Measurements from ENCODE around the gene KCNK7.
A peak's percentile ranks its signal among the peaks of the same experiment; 100 is the strongest.

KCNK7 gene

DNA sequence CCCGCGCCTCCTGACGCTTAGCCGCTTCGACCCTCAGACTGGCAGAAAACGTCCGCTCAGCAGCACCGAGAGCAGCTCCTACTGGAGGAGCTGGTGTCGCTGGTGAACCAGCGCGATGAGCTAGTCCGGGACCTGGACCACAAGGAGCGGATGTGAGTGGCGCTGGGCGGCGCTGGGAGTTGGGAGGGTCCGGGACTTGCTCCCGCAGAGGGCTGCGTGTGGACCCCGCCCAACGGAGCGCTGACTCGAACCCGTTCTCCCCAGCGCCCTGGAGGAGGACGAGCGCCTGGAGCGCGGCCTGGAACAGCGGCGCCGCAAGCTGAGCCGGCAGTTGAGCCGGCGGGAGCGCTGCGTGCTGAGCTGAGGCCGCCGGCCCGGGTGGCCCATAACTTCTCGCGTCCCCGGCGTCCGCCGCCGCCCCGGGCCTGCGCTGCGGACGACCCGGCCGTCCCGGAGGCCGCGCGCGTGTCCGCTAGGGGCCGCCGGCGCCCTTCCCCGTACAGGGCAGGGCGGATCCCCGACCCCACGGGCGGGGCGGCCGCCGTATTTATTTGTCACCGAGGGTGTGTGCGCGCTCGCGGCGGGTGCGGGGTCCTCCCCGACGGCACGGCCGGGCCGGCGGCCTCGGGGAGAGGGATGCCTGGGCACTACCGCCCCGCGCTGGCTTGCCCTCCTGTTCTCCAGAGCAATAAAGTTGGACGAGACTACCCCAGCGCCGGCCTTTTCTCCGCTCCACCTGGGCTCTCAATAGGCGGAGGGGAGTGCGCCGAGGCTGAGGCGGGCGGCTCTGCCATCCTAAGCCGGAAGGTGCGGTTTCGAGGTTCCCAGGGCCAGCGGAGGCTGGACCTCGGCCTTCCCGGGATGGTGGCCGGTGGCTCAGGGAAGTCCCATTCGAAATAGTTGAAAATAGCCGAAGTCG is 3.4 kb downstream of the KCNK7 start:
- Histone ChIP-seq H3K27ac (ENCODE audit: low read depth, low read length) (peak overlapping the region; percentile 60), H3K9me3 (ENCODE audit: low read length) (no peaks in the 10 kb centered on the region), H3K9ac (ENCODE audit: low read length) (no peak overlapping the region), H3K36me3 (ENCODE audit: insufficient read depth, low read length) (peaks cover 16% of the 10 kb centered on the region), H3K4me3 (ENCODE audit: low read depth in 1 of 2, low read length in 2 of 2) (no peak overlapping the region), H3K4me1 (ENCODE audit: insufficient read depth, low read length) (peaks cover 38% of the 10 kb centered on the region), H3K27me3 (ENCODE audit: control insufficient read depth in 1 of 2, insufficient read depth in 2 of 2, low read length in 2 of 2) (no peaks in the 10 kb centered on the region)

DNA sequence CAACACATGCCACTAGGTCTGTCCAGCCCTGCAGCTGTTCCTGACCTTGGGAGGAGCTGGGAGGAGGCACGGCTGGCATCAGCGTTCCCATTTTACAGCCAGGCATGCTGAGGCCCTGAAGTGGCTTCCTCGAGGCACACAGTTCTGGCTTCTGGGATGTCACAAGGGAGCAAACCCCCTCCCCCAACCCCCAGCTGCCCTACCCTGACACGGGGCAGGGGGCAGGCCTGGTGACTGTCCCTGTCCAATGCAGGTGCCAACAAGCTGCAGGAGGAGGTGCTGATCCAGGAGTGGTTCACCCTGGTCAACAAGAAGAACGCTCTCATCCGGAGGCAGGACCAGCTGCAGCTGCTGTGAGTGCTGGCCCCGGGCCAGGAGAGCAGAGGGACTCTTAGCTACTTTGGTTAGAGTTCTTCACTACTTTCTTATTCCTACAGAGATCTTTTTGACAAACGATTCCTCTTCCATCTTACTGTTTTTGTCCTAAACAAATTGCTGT is 5.3 kb downstream of the KCNK7 start:
- Histone ChIP-seq H3K4me1 (ENCODE audit: insufficient read depth, low read length) (peaks cover 55% of the 10 kb centered on the region), H3K9me3 (ENCODE audit: low read length) (no peaks in the 10 kb centered on the region), H3K27me3 (ENCODE audit: control insufficient read depth in 1 of 2, insufficient read depth in 2 of 2, low read length in 2 of 2) (no peaks in the 10 kb centered on the region), H3K36me3 (ENCODE audit: insufficient read depth, low read length) (peaks cover 27% of the 10 kb centered on the region), H3K4me3 (ENCODE audit: low read depth in 1 of 2, low read length in 2 of 2) (no peak overlapping the region), H3K27ac (ENCODE audit: low read depth, low read length) (no peak overlapping the region), H3K9ac (ENCODE audit: low read length) (no peak overlapping the region)

GRCh38 chr11:65589444-65590239 is 6.0 kb downstream of the KCNK7 start:
- H3K4me3 ChIP-seq (ENCODE audit: low read depth in 1 of 2, low read length in 2 of 2), result no peak overlapping the region
- H3K9me3 ChIP-seq (ENCODE audit: low read length), result no peaks in the 10 kb centered on the region
- no peak overlapping the region for H3K9ac ChIP-seq (ENCODE audit: low read length)
- no peaks in the 10 kb centered on the region for H3K27me3 ChIP-seq (ENCODE audit: control insufficient read depth in 1 of 2, insufficient read depth in 2 of 2, low read length in 2 of 2)
- H3K27ac ChIP-seq (ENCODE audit: low read depth, low read length), result no peak overlapping the region
- H3K36me3 ChIP-seq (ENCODE audit: insufficient read depth, low read length), result peaks cover 29% of the 10 kb centered on the region
- peaks cover 54% of the 10 kb centered on the region for H3K4me1 ChIP-seq (ENCODE audit: insufficient read depth, low read length)

GRCh38 chr11:65588199-65589054 is 7.2 kb downstream of the KCNK7 start:
- Histone ChIP-seq H3K27ac (ENCODE audit: low read depth, low read length) (peak overlapping the region; percentile 48), H3K4me3 (ENCODE audit: low read depth in 1 of 2, low read length in 2 of 2) (no peak overlapping the region), H3K4me1 (ENCODE audit: insufficient read depth, low read length) (peaks cover 51% of the 10 kb centered on the region), H3K9me3 (ENCODE audit: low read length) (no peaks in the 10 kb centered on the region), H3K36me3 (ENCODE audit: insufficient read depth, low read length) (peaks cover 41% of the 10 kb centered on the region), H3K27me3 (ENCODE audit: control insufficient read depth in 1 of 2, insufficient read depth in 2 of 2, low read length in 2 of 2) (no peaks in the 10 kb centered on the region), H3K9ac (ENCODE audit: low read length) (peak overlapping the region; percentile 13)

DNA sequence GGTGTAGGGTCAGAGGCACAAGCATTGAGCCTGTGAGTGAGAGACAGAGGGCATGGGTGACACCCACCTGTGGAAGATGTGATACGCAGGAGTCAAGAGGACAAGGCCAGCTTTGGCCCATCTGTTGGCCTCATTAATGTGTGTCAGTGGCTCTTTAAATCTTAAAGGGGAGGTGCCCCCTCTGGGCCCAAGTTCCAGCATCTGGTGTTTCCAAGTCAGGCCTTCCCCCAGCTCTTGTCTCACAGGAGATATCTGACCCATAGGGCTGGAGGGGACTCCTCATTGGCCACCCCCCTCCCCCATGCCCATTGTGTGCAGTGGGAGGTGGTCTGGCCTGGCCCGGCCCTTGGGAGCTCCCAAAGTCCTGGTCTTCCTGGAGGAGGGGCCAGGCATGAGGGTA is 8.9 kb downstream of the KCNK7 start:
- H3K36me3 ChIP-seq (ENCODE audit: insufficient read depth, low read length), result peaks cover 59% of the 10 kb centered on the region
- H3K4me1 ChIP-seq (ENCODE audit: insufficient read depth, low read length), result peaks cover 43% of the 10 kb centered on the region
- no peak overlapping the region for H3K9ac ChIP-seq (ENCODE audit: low read length)
- no peaks in the 10 kb centered on the region for H3K9me3 ChIP-seq (ENCODE audit: low read length)
- no peaks in the 10 kb centered on the region for H3K27me3 ChIP-seq (ENCODE audit: control insufficient read depth in 1 of 2, insufficient read depth in 2 of 2, low read length in 2 of 2)
- no peak overlapping the region for H3K4me3 ChIP-seq (ENCODE audit: low read depth in 1 of 2, low read length in 2 of 2)
- peak overlapping the region; percentile 48 for H3K27ac ChIP-seq (ENCODE audit: low read depth, low read length)

DNA sequence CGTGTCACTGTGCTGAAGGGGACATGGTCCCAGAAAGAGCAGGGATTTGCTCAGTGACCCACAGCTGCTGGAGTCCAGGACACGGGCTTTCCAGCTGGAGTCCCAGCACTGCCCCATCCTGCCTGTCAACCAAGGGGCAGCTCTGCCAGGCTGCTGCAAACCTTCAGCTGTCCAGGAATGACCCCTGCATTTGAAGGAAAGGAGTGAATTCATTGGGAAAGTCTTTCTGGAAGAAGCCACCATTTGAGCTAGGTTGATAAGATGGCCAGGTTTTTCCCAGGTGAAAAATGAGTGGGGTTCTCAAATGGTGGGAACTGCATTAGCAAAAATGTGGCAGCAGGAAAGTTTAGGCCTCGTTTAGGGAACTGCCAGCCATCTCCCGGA is 9.4 kb downstream of the KCNK7 start:
- peak overlapping the region; percentile 48 for H3K27ac ChIP-seq (ENCODE audit: low read depth, low read length)
- no peak overlapping the region for H3K9ac ChIP-seq (ENCODE audit: low read length)

DNA sequence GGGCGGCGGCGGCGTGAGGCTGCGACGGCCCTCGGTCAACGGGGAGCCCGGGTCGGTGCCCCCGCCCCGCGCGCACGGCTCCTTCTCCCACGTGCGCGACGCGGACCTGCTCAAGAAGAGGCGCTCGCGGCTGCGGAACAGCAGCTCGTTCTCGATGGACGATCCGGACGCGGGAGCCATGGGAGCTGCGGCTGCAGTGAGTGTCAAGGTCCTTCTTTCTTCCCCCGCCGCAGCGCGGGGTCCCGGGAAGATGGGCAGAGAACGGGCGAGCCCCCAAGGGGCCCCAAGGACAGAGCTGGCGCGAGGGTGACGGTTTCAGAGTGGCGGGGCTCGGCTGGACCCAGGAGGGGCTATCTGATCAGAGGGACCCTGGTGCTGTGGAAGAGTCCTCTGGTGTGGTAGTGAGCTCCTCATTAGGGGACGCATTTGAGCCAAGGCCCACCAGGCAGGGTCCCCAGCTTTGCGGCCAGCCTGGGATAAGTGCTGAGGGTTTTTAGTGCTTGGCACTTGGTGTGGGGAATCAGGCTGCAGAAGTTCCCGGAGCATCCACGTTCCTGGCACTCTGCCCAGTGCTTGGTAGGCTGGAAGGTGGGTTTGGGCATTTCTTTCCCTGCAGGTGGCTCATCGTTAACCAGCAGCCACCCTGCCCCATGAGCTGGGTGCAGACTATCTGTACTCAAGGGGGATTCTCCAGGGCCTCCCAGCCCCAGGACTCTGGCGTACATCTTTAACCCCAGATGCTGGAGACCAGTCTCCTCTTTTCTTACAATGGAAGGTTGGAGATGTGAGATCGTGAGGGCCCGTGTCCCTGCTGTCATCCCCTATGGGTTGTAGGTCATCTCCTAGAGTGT is 10.0 kb downstream of the KCNK7 start:
- no peak overlapping the region for H3K9ac ChIP-seq (ENCODE audit: low read length)
- H3K27ac ChIP-seq (ENCODE audit: low read depth, low read length), result peak overlapping the region; percentile 21
- H3K9me3 ChIP-seq (ENCODE audit: low read length), result no peaks in the 10 kb centered on the region
- H3K4me3 ChIP-seq (ENCODE audit: low read depth in 1 of 2, low read length in 2 of 2), result no peak overlapping the region
- H3K36me3 ChIP-seq (ENCODE audit: insufficient read depth, low read length), result peaks cover 64% of the 10 kb centered on the region
- no peaks in the 10 kb centered on the region for H3K27me3 ChIP-seq (ENCODE audit: control insufficient read depth in 1 of 2, insufficient read depth in 2 of 2, low read length in 2 of 2)
- peaks cover 43% of the 10 kb centered on the region for H3K4me1 ChIP-seq (ENCODE audit: insufficient read depth, low read length)

More for the DNA sequence above, 9.4 kb downstream of the KCNK7 start:
- H3K27me3 ChIP-seq (ENCODE audit: control insufficient read depth in 1 of 2, insufficient read depth in 2 of 2, low read length in 2 of 2), result no peaks in the 10 kb centered on the region
- peaks cover 43% of the 10 kb centered on the region for H3K4me1 ChIP-seq (ENCODE audit: insufficient read depth, low read length)
- no peaks in the 10 kb centered on the region for H3K9me3 ChIP-seq (ENCODE audit: low read length)
- peaks cover 61% of the 10 kb centered on the region for H3K36me3 ChIP-seq (ENCODE audit: insufficient read depth, low read length)
- H3K4me3 ChIP-seq (ENCODE audit: low read depth in 1 of 2, low read length in 2 of 2), result no peak overlapping the region

DNA sequence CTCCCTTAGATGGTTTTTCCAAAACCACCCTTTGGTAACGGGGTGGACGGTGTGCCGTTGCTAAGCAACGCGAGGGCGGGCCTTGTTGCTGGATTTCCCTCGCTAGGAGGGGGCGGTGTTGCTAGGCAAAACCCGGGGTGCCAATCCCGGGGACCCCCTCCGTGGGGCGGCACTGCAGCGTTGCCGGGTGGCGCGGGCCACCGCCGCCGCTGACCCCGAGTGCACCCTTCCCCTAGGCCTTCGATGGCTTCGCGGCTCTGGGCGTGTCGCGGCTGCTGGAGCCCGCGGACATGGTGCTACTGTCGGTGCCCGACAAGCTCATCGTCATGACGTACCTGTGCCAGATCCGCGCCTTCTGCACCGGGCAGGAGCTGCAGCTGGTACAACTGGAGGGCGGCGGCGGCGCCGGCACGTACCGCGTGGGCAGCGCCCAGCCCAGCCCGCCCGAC is 10.9 kb downstream of the KCNK7 start:
- no peaks in the 10 kb centered on the region for H3K27me3 ChIP-seq (ENCODE audit: control insufficient read depth in 1 of 2, insufficient read depth in 2 of 2, low read length in 2 of 2)
- no peaks in the 10 kb centered on the region for H3K9me3 ChIP-seq (ENCODE audit: low read length)
- no peak overlapping the region for H3K4me3 ChIP-seq (ENCODE audit: low read depth in 1 of 2, low read length in 2 of 2)
- no peak overlapping the region for H3K9ac ChIP-seq (ENCODE audit: low read length)
- no peak overlapping the region for H3K27ac ChIP-seq (ENCODE audit: low read depth, low read length)
- peaks cover 64% of the 10 kb centered on the region for H3K36me3 ChIP-seq (ENCODE audit: insufficient read depth, low read length)
- H3K4me1 ChIP-seq (ENCODE audit: insufficient read depth, low read length), result peaks cover 43% of the 10 kb centered on the region

DNA sequence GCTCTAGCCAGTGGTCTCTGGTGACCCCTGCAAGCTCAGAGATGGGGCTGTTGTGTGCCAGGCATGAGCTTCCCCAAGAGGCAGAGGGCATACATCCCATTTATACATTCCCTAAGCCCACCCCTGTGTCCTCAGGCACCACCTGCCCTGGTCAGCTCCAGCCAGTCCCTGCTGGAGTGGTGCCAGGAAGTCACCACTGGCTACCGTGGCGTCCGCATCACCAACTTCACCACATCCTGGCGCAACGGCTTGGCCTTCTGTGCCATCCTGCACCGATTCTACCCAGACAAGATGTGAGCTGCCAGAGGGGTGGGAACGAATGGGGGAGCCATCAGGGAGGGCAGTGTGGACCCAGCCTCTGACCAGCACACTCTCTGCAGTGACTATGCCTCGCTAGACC is 11.5 kb downstream of the KCNK7 start:
- H3K4me3 ChIP-seq (ENCODE audit: low read depth in 1 of 2, low read length in 2 of 2), result no peak overlapping the region
- H3K4me1 ChIP-seq (ENCODE audit: insufficient read depth, low read length), result peaks cover 43% of the 10 kb centered on the region
- no peaks in the 10 kb centered on the region for H3K27me3 ChIP-seq (ENCODE audit: control insufficient read depth in 1 of 2, insufficient read depth in 2 of 2, low read length in 2 of 2)
- peaks cover 68% of the 10 kb centered on the region for H3K36me3 ChIP-seq (ENCODE audit: insufficient read depth, low read length)
- no peaks in the 10 kb centered on the region for H3K9me3 ChIP-seq (ENCODE audit: low read length)
- H3K9ac ChIP-seq (ENCODE audit: low read length), result no peak overlapping the region
- no peak overlapping the region for H3K27ac ChIP-seq (ENCODE audit: low read depth, low read length)

DNA sequence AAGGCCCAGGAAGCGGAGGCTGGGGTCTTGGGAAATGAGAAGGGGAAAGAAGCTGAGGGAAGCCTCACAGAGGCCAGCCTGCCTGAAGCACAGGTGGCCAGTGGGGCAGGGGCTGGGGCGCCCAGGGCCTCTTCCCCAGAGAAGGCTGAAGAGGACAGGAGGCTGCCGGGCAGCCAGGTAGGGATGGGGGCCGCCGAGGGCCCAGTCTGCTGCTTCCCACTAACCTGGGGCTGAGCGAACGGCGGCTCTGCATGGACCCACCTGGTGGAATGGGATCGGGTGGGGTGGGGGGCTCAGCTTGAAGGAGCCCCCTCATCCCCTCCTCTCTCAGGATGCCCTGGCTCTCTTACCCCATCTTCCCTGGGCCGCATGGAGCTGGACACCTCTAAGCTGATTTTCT is 12.0 kb downstream of the KCNK7 start:
- Histone ChIP-seq H3K4me1 (ENCODE audit: insufficient read depth, low read length) (peaks cover 44% of the 10 kb centered on the region), H3K9ac (ENCODE audit: low read length) (no peak overlapping the region)

More for the DNA sequence above, 12.0 kb downstream of the KCNK7 start:
- no peaks in the 10 kb centered on the region for H3K9me3 ChIP-seq (ENCODE audit: low read length)
- H3K36me3 ChIP-seq (ENCODE audit: insufficient read depth, low read length), result peaks cover 72% of the 10 kb centered on the region
- H3K4me3 ChIP-seq (ENCODE audit: low read depth in 1 of 2, low read length in 2 of 2), result no peak overlapping the region
- peak overlapping the region; percentile 15 for H3K27ac ChIP-seq (ENCODE audit: low read depth, low read length)
- H3K27me3 ChIP-seq (ENCODE audit: control insufficient read depth in 1 of 2, insufficient read depth in 2 of 2, low read length in 2 of 2), result no peaks in the 10 kb centered on the region
